NCI-H748 (cell line): ENCODE results near the gene FAP.
A peak's percentile ranks its signal among the peaks of the same experiment; 100 is the strongest.

Experiments
- DNase-seq: peaks from one replicate; lab custom pipeline; 2025; ENCODE audit not compliant: unreplicated experiment; lab: John Stamatoyannopoulos, UW

FAP gene

DNA sequence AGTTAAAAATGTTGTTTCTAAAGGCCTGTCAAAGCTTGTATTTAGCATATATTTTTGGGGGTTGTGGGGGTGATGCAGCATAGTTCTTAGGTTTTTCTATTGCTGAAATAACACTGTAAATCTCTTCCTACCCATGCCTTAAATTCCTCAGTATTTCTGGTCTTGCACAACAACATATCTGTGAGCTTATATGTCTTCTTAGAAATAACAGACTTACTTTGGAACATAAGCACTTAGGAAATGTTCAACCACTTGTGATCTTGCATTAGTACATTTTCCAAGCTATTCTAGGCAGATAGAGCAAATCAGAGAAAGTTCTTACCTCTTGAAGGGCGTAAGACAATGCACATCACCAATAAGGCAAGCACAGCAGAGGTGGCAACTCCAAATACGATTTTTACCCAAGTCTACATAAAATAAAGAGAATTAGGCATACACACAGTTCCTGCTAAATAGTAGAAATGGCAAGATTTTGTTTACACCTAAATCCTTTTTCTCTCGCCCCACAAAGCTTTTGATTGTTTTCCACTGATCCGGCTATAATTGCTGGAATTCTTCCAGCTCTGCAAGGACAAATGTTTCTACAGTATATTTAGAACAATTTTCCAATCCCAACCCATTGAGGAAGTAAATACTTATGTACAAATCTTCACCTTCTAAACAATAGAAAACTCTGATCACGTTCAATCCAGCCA, 512 bp downstream of the FAP start:
- peak; percentile 19 for DNase-seq

DNA sequence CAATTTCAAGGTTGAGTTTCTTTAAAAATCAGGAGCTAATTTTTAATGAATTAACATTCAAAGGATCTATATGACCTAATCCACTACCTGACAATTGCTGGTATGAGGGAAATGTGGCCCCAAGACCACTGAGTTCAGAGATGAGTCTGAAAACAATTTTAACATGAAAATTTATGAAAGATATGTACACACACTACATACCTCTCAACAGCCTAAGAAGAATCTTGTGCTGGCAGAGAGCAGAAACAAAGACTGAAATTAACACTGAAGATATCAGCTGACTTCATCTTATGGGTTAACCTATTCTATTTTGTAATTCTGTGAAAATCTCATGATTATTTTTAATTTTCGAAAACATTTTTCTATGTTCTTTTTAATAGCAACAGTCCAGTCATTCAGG, 1.7 kb downstream of the FAP start:
- no peak for DNase-seq

DNA sequence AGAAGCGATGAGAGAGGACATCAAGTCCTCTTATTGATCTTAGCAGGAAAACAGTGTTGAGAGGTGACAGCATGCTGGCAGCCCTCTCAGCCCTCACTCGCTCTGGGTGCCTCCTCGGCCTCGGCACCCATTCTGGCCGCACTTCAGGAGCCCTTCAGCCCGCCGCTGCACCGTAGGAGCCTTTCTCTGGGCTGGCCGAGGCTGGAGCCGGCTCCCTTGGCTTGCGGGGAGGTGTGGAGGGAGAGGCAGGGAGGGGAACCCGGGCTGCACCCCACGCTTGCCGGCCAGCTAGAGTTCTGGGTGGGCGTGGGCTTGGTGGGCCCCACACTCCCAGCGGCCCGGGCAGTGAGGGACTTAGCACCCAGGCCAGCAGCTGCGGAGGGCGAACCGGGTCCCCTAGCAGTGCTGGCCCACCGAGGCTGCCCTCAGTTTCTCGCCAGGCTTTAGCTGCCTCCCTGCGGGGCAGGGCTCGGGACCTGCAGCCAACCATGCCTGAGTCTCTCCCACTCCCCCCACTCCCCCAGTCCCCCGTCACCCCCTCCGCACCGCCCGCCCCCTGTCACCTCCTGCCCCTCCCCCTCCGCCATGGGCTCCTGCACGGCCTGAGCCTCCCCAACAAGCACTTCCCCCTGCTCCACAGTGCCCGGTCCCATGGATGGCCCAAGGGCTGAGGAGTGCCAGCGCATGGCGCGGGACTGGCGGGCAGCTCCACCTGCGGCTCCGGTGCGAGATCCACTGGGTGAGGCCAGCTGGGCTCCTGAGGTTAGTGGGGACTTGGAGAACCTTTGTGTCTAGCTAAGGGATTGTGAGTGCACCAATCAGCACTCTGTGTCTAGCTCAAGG, 8.4 kb downstream of the FAP start:
- no peak for DNase-seq

GRCh38 chr2:162233197-162233596, 10.0 kb downstream of the FAP start:
- no peak for DNase-seq

DNA sequence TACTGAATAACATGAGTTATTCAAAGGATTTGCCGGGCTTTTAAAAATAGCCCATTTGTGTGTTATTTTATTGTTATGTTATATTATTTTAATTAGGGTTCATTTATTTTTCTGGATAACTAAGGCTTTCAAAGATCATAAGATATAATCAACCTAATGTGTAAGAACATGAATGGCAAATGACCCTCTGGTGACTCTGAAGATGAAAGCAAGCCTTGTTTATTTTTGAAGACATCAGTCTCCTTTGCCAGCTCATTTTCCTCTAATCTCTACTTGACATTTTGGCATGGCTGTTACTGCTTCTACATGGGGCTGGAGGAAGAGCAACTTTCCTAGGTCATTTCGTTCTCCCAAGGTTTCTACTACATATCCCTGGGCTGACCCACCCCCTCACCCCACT, 10.6 kb downstream of the FAP start:
- DNase-seq: no peak

- no peak for DNase-seq
Measured at GRCh38 chr2:162232027-162232426, 11.2 kb downstream of the FAP start.

DNA sequence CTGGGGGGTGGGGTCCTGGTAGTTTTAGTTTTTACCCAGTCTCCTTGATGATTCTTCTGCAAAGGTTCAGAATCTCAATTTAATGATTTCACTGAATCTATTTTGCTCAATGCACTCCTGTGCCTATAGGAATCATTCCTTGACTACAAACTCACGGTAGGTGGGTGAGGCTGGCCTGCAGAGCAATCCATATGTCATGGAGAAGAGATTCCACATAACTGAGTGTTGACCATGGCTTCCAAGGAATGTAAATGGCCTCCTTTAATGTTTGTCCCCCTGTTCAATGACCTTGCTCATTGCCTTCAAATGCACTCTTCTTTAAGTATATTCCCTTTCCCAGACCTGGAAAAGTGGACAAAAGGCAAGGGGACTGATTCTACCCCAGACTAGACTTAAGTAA, 12.5 kb downstream of the FAP start:
- DNase-seq: no peak

GRCh38 chr2:162226836-162227235, 16.4 kb downstream of the FAP start:
- DNase-seq: no peak

DNA sequence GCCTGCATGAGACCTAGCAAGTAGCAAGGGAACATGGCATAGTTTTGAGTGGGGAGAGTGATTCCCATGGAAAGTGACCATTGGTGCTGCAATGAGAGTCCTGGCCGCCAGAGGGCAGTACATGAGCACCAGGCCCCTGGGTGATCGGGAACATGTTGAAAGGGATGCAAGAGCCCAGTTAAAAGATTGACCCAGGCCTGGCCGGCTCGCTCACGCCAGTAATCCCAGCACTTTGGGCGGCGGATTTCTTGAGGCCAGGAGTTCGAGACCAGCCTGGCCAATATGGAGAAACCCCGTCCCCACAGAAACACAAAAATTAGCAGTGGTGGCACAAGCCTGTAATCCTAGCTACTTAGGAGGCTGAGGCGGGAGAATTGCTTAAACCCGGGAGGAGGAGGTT, 22.2 kb downstream of the FAP start:
- peak; percentile 21 for DNase-seq

GRCh38 chr2:162220368-162220767, 22.9 kb downstream of the FAP start:
- DNase-seq: no peak

DNA sequence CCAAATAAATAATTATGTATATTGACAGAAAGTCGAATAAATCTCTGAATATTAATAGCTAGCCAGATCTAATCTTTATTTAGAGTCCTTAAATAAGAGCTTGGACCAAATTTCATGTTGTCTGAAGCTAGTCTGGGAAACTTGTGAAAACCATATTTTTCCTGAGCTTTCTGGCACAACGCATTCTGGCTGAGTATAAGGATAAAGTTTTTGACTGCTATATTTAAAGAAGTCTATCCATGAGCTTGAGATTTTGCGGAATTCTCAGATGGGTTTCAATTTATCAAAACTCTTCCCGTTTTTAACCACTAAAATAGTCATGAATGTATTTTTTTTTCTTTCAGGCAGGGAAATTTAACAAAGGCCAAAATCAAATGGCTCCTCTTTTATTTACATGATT, 23.8 kb downstream of the FAP start:
- no peak for DNase-seq

DNA sequence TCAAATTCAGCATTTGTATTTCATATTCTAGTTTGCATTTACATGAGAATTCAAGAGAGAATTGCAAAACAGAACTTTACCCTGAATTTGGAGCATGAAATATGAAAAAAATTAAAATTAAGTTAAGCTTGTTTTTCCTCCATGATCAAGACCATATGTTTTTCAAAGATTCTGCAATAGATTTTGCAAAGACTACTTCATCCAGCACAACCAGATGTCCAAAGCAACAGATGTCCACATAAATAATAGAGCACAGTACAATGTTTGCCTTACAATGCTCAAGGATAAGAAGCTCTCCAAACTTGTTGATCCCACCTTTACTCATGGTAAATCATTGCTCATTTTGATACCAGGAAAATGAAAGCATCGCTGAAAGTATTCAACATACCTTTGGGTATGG, 25.6 kb downstream of the FAP start:
- no peak for DNase-seq

- DNase-seq: peak; percentile 50
Measured at GRCh38 chr2:162215162-162215561, 28.1 kb downstream of the FAP start.

- DNase-seq: no peak
Measured at GRCh38 chr2:162212366-162212765, 30.9 kb downstream of the FAP start.

DNA sequence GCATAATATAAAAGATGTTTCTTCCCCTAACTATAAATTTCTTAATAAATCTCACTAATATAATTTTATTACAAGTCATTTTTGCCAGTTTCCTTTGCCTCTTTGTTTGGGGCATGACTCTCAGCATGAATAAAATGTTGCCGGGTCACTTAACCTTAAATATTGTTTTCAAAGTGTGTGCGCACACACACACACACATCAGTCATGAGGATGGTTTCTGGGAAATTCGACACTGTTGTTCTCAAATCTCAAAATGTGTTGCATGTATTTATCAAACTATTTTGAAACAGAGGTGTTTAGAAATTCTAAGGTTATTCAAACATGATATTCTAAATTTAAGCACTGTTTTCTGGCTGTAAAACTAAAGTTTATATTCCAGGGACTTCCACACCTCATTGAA, 31.5 kb downstream of the FAP start:
- DNase-seq: peak; percentile 33

- no peak for DNase-seq
Measured at GRCh38 chr2:162210385-162210784, 32.9 kb downstream of the FAP start.

DNA sequence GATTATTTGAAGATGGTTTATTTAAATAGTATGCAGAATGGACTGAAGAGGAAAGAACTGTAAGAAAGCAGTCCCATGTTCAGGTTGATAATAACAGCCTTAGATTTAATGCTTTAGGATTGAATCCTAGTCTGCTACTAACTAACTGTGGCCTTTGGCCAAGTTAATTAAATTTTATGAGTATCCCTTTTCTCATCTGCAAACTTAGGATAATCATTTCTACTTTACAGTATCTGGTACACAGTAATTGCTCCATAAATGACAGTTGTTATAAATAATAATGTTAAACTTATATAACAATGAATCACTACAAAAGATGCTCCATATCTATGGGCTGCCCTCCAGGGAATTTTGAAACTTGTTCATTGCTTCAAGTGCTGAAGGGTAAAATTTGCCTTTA, 41.0 kb downstream of the FAP start:
- no peak for DNase-seq

- DNase-seq: no peak
Measured at GRCh38 chr2:162200636-162201035, 42.6 kb downstream of the FAP start.

GRCh38 chr2:162199913-162200312, 43.3 kb downstream of the FAP start:
- DNase-seq: peak; percentile 36

- no peak for DNase-seq
Measured at GRCh38 chr2:162198239-162198638, 45.0 kb downstream of the FAP start.

GRCh38 chr2:162197069-162197825, 46.0 kb downstream of the FAP start:
- no peak for DNase-seq

DNA sequence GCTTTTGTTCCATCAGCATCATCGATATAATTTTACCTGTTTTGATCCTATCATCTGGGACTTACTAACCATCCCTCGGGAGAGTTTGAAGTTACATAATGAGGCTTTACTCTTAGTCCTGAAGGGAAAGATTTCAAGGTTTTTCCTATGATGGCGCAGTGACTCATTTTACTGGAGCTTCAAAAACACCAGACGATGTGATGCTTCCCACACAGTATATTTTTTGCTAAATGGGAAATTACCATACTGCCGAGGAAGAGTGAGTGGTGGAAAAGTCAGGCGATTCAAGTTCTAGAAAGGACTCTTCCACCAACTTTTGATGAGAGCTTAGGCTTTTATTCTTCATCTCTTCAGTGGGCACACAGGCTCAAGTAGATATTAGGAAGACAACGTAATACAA, 46.6 kb downstream of the FAP start:
- DNase-seq: no peak
